HG02884 (cell line): ENCODE data around the gene MEPCE.
A peak's percentile ranks its signal among the peaks of the same experiment; 100 is the strongest.

Source experiments
- ATAC-seq: cut with Tn5 transposase; IDR thresholded peaks from one replicate; pipeline ENCODE4 v1.9.1; 2021; ENCODE audit warnings: mild to moderate bottlenecking, moderate library complexity; ENCODE audit not compliant: unreplicated experiment

Gene MEPCE

DNA sequence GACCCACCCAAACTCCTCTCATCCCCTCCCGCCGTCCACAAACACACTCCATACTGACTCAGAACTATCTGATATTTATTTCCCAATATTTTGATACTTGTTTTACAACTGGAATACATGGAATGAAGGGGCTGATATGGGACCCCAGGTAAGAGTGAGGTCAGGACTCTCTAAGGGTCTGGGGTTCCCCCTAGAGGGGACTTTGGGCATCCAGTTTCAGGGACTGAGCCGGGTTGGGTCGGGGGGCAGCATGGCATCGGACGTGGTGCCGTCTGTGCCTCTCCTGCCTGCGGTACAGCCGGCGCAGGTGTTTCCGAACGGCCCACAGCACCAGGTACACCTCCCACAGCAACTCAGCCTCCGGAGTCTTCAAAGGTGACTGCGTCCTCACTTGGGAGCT, 26.9 kb downstream of the MEPCE start:
- ATAC-seq = no peak

DNA sequence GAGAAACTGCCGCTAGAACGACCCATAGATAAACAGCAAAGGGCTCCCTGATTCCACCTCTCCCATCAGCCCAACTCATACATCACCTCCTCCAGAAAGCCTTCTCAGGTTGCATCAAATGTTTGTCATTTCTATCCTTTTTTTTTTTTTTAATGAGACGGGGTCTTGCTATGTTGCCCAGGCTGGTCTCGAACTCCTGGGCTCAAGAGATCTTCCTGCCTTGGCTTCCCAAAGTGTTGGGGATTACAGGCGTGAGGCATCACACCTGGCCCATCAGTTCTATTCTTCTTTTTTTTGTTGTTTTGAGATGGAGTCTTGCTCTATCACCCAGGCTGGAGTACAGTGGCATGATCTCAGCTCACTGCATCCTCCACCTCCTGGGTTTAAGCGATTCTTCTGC, 27.4 kb downstream of the MEPCE start:
- ATAC-seq = no peak

DNA sequence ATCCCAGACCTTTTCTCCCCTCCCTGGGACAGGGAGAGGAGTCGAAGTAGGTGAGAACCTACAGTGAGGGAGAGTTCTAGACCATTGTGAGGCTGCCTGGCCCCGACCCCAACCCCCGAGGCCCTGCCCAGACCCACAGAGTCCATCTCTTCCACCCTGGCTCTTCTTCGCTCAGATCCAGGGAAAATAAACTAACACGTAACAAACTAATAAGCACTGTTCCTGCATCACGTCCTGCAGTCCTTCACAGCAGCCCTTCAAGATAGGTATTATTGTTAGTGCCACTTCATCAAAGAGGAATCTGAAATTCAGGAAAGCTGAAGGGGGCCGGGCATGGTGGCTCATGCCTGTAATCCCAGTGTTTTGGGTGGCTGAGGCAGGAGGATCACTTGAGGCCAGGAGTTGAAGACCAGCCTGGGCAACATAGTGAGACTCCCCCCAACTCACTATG, 34.6 kb downstream of the MEPCE start, which contains the start of gene SPACDR:
SPACDR (minus strand) TSS at position 51 of the 451 bp plus-strand sequence. CDS start 235 bp downstream, outside the sequence.
- ATAC-seq = no peak

- ATAC-seq = no peak
Measured at GRCh38 chr7:100464791-100465190, 35.2 kb downstream of the MEPCE start.

GRCh38 chr7:100465299-100465698, 35.7 kb downstream of the MEPCE start:
- ATAC-seq = no peak

DNA sequence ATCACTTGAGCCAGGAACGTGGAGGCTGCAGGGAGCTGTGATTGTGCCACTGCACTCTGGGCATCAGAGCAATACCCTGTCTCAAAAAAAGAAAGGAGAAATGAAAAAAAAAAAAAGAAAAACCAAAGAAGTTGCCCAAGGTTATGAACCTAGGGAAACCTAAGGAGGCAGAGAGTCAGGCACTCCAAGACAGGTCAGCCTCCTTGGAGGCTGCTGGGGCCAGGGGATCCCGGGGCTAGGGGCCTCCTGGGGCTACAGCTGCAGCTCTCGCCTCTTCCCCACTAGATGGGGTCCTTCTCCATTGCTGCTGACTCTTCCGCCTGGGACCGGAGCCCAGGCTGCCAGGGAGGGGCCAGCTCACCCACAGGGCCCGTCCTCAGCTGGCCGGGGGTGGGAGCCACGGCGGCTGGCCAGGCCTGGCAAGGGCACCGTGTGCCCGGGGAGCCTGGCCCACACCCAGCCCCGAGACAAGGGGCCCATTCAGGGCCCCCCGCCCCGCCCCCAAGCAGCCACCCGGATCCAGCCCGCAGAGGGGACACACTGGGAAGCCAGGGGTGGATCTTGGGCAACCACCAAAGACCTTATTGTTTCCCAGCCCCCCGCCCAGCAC, 36.2 kb downstream of the MEPCE start:
- ATAC-seq = no peak

GRCh38 chr7:100466653-100467605, 37.3 kb downstream of the MEPCE start:
- no peak for ATAC-seq

GRCh38 chr7:100467638-100468373, 38.2 kb downstream of the MEPCE start:
- no peak for ATAC-seq

DNA sequence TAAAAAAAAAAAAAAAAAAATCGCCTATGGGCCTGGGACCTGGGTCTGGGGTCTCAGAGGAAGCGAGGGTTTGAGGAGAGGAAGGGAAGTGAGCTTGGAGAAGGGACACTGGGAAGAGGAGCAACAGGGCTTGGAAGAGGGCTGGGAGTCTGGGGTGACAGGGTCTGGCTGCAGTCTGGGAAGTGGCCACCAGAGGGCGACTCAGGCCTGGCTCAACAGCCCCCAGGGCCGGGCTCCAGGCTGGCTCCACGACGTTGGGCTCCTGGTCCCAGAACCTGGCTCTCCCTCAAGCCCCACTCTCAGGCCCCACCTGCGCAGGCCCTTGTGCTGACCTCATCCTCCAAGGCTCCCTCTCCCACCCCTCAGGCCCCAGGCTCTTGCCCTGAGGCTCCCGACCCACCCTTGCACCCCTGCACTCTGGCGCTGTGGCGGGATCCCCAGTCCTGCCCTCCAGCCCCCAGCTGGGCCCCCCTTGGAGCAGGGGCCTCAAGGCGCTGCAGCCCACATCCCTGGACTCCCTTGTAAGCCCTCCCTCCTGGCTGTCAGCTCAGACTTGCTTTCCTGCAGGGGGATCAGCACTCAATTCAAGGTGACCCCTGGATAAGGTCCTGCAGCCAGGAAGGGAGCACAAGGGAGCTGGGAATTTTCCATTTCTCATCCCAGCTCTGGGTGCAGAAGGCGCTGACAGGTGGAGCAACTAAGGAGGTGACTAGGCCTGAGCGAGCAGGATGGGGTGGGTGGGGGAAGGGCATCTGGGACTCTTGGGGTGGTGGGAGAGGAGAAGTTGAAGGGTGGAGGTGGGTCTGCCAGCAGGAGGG, 39.8 kb downstream of the MEPCE start:
- no peak for ATAC-seq

DNA sequence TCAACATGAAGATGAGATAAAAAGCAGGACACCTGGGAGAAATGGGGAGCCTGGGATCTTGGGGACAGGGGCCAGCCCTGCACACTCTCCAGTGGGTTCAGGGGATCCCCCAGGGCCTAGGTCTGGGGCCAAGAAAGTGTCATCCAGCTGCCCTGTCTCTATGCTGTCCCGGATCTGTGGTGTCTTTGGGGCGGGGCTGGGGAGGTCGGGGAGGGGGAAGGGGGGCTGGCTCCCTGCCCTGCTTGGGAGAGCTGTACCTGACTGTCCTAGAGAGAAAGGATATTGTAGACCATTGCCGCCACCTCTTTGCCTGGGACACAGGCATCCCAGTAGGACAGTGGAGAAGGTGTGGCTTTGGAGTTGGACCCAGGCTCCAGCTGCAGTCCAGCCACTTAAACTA, 41.4 kb downstream of the MEPCE start:
- ATAC-seq = no peak

- no peak for ATAC-seq
Measured at GRCh38 chr7:100472121-100472851, 42.7 kb downstream of the MEPCE start.

- ATAC-seq = no peak
Measured at GRCh38 chr7:100472854-100473499, 43.3 kb downstream of the MEPCE start.

- no peak for ATAC-seq
Measured at GRCh38 chr7:100475549-100475948, 45.9 kb downstream of the MEPCE start.

DNA sequence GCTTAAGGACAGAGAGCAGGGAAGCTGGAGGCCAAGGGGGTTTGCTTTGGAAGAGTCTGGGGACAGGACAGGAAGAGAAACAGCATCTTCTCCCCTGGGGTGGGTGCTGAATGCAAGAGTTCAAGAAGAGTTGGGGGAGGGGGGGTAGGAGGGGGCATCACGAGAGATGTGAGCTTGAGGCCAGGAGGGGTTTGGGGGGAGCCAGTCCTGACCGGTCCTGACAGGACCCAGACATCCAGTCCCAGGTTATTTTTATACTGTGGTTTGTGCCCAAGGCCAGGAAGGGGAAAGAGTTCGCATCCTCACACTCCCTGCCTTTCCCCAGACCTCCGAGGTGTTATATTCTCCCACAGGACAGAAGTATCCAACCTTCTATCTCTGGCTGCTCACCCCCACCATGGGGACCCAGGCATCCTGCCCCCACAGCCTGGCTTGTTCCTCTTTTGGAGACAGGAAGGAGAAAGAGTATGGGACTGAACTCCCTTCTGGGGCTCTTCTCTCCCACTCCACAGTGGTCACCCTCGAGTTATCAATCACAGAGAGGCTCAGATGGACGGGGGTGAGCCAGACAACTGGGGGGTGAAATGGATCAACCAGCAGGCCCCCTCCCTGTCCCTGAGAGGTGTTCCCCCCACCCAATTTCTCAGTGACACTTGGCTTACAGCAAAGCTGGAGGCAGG, 46.6 kb downstream of the MEPCE start:
- no peak for ATAC-seq

GRCh38 chr7:100476903-100477870, 47.6 kb downstream of the MEPCE start:
- ATAC-seq = no peak

DNA sequence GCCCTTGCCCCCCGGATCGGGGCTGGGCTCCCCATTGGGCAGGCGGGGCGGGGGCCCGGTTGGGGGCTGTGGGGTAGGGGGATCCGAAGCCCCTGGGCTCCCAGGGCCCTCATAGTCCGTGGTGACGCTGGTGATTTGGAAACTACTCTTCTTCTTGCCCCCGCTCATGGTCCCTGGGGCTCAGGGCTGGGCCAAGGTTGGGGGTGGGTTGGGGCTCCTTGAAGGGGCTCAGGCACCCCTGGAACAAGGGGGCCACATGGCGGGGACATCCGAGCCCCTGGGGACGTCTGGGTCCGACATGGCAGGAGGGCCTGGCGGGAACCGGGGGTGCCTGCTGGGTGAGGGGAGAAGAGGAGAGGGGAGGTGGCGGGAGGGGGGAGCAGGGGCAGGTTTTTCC, 48.2 kb downstream of the MEPCE start:
- no peak for ATAC-seq

DNA sequence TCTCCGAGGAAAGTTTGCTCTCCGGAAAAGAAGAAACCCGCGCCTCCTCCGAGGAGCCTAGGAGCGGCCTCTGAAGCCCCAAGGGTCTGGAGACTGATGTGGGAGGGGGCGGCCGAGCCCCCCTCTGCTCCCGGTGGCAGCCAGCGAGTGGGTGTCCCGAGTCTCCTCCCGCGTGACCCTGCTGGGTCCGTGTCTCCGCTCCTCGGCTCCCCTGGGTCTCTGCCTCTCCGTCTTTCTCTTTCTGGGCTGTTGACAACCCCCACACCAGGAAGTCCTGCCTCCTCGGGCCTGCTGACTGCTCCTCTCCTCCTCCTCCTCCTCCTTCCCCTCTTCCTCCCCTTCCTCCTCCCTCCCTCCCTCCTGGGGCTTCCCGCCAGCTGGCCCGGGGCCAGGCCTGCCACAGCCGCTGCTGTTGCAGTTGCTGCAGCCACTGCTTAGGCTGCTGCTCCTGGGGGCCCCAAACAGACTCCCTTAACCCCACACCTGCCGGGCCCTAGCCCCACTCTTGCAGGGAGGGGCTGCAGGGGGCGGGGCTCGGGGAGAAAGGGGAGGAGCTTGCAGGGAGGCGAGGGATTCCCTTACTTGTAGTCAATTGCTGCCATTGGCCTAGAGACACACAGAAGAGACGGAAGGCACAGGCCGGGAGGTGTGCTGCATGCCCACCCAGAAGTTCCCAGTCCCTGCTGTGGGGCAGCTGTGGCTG, 49.5 kb downstream of the MEPCE start, which contains the start of gene TSC22D4:
TSC22D4 (minus strand) TSS at position 257 of the 703 bp plus-strand sequence. CDS start 1,176 bp downstream, outside the sequence.
- peak; percentile 55 for ATAC-seq
